NOMO-1 (cell line): ENCODE measurements around the gene ABCC10.
"Not testable (repeated sequence)": the region's sequence is repeated elsewhere in the genome, so short reads cannot be mapped to it uniquely, and the experiment has no call there.

ENCODE experiments used
- DNase-seq, 2 experiments: peaks; one replicate each; lab custom pipeline; 2025; ENCODE audit not compliant: unreplicated experiment in 2 of 2; lab: John Stamatoyannopoulos, UW

ABCC10 gene

DNA sequence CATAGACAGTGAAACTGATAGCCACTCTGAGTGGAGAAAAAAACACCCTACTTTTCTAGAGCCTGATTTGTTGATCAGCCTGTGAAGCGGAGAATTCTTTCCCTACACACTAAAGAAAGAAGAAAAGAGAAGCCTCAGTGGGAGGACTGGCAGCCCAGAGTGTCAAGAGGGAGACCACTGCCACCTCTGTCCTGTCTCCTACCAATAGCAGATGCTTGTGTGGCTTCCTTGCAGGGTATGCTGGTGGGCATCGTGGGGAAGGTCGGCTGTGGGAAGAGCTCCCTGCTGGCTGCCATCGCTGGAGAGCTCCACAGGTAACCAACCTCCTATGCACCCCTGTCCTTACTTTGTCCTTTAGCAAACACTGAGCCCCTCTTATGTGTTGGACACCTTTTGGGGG is 10.4 kb downstream of the ABCC10 start:
- no peak for DNase-seq

DNA sequence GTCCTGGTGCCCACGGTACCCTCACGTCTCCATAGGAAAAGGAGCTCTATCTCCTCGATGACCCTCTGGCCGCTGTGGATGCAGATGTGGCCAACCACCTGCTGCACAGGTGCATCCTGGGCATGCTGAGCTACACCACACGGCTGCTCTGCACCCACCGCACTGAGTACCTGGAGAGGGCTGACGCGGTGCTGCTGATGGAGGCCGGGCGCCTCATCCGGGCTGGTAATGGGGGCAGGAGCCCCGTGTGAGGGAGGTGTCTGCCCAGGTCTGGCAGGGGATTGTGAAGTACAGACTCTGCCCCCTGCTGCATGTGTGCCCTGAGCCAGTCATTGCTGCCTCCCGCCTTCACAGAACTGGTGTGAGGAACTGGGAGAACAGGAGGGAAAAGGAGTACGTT is 15.6 kb downstream of the ABCC10 start:
- no peak for DNase-seq

DNA sequence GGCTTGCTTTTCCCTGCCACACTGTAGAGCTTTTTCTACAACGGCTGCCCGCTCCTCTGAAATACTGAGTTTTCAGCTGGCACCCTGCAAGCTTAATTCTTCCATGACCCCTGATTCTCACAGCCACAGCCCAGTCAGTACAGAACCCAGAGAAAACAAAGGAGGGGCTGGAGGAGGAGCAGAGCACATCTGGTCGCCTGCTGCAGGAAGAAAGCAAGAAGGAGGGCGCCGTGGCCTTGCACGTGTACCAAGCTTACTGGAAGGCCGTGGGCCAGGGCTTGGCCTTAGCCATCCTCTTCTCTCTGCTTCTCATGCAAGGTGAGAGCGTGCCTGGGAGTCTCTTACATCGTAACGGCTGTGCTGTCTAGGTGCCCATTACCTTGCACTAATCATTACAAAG is 16.7 kb downstream of the ABCC10 start:
- no peak for DNase-seq

DNA sequence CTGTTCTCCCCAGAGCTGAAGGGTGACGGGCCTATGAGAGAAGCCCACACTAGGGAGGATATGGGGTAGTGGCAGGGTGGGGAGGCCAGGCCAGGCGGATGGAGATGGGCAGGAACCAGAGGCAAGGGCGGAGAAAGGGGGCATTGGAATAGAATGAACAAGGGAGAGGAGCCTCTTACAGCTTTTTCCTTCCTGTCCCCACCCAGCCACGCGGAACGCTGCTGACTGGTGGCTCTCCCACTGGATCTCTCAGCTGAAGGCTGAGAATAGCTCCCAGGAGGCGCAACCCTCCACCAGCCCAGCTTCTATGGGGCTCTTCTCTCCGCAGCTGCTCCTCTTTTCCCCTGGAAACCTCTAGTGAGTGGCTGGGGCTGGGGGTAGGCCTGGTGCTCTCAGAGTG is 17.2 kb downstream of the ABCC10 start:
- no peak for DNase-seq

DNA sequence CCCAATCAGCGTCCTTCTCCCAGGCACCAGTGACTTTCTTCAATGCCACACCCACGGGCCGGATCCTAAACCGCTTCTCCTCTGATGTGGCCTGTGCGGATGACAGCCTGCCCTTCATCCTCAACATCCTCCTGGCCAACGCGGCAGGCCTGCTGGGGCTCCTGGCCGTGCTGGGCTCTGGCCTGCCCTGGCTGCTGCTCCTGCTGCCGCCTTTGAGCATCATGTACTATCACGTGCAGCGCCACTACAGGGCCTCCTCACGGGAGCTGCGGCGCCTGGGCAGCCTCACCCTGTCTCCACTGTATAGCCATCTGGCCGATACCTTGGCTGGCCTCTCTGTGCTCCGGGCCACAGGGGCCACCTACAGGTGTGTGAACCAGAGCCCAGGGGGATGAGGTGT is 18.2 kb downstream of the ABCC10 start:
- DNase-seq: no peak

DNA sequence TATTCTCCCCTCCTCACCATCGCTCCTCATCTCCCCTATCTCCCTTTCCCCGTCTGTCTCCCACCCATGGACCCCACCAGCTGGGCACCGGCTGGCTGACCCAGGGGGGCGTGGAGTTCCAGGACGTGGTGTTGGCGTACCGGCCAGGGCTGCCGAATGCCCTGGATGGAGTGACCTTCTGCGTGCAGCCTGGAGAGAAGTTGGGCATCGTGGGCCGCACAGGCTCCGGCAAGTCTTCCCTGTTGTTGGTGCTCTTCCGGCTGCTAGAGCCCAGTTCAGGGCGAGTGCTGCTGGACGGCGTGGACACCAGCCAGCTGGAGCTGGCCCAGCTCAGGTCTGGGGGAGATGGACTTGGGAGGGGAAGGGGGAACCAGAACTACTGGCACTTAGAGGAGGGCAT is 20.3 kb downstream of the ABCC10 start:
- DNase-seq: no peak

DNA sequence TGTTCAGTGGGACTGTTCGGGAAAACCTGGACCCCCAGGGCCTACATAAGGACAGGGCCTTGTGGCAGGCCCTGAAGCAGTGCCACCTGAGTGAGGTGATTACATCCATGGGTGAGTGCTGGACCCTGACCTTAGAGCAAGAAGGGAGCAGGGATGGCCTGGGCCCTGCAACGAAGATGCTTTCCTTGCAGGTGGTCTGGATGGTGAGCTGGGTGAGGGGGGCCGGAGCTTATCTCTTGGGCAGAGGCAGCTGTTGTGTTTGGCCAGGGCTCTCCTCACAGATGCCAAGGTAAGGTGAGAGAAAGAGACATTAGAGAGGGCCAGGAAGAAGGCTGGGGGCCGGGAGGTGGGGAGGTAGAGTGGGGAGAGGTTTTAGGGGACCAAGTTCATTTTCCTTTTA is 21.6 kb downstream of the ABCC10 start:
- no peak for DNase-seq

DNA sequence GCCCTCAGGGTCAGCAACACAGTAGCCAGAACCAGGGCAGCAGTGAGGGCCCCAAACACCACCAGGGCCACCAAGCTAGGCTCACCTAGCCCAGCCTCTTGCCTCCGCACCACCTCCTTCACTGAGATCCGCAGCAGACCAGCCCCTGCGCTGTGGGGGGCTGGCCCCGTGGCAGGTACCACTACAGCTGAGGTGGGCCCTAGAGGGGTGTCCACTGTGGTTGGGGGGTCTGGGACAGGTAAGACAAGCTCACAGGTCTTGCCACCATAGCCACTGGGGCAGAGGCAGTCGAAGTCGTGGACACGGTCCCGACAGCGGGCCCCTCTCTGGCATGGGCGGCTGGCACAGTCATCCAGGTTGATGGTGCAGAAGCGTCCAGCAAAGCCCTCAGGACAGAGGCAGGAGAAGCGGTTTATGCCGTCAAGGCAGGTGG is 23.4 kb downstream of the ABCC10 start:
- no peak for DNase-seq

DNA sequence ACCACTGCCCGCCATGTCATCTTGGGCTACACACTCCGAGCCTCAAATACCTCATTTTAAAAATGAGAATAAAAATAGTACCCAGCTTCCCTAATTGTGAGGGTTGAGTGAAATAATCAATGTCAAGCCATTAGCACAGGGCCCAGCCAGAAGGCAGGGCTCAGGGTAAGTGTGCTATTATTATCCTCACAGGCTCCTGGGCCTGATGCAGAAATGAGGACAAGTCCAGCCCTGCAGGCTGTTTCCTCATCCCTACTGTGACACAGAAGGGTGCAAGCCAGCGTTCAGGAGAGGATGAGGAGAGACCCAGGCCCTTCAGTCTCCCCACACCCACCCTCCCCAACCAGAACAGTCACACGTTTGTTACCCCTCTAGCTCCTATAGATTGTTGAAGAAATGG is 24.0 kb downstream of the ABCC10 start:
- DNase-seq: no peak

DNA sequence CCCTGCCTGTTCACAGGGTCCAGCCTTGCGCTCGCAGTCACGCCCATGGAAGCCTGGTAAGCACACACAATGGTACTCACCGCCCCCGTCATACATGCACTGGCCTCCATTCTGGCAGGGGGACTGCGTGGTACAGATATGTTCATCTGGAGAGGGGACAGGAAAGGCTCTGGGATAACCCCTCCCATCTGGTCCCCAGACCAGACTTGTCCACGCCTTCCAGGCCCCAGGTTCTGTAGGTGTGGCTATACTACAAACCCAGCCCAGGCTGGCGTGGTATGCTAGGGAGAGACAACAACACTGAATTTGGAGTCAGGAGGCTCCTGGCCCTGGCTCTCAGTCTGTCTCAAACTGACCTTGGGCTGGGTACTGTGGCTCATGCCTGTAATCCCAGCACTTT is 24.6 kb downstream of the ABCC10 start:
- DNase-seq: no peak

DNA sequence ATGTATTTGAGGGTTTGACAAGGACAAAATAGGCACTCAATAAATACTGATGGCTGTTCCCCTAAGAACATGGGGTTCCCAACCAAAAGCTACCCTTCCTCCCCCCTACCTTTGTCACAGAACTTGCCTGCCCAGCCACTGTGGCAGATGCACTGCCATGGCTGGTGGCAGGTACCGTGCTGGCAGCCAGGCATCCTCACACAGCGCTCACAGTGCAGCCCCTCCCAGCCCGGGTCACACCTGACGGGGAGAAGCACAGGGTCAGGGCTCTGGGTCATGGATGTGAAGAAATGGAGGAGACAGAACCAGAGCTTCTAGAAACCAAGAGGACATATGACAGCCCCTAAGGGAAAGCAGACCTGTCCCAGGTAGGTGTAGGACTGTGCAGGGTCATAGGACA is 25.6 kb downstream of the ABCC10 start:
- no peak for DNase-seq

DNA sequence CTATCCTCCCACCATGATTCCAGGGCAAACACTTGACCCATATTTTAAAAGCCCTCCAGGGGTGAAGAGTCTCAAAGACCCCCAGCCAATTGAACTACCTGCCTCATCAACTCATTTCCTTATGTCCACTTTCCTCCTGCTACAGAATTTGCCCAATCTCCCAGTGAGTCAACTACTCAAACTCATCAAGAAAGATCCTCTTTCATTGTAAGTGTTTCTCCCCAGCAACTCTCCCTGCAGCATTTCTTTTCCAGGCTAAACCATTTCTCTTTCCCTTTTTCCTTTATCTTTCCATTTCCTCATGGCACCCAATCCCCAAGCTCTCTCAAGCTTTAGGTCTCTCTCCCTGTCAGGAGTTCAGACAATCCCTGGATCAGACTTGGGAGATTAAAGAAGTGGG is 26.5 kb downstream of the ABCC10 start:
- DNase-seq: no peak

DNA sequence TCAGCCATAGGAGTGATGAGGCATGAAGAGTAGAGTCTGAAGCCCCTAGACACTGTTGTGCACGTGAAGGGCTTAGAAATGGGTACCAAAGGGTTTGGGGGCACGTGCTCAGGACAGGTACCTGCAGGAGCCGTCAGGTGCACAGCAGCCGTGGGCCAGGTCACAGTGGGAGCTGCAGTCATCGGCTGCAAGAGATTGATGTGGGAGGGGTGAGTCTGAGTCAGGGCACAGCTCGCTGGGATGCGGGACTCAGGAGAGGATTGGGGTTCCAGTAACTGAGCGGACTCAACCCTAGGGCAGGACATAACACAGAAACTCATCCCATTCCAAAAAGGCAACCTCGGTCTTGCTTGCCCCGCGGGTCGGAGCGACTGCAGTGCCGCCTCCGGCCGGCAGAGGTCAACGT is 27.0 kb downstream of the ABCC10 start:
- peak in 1 of 2 experiments; percentile 40 for DNase-seq

DNA sequence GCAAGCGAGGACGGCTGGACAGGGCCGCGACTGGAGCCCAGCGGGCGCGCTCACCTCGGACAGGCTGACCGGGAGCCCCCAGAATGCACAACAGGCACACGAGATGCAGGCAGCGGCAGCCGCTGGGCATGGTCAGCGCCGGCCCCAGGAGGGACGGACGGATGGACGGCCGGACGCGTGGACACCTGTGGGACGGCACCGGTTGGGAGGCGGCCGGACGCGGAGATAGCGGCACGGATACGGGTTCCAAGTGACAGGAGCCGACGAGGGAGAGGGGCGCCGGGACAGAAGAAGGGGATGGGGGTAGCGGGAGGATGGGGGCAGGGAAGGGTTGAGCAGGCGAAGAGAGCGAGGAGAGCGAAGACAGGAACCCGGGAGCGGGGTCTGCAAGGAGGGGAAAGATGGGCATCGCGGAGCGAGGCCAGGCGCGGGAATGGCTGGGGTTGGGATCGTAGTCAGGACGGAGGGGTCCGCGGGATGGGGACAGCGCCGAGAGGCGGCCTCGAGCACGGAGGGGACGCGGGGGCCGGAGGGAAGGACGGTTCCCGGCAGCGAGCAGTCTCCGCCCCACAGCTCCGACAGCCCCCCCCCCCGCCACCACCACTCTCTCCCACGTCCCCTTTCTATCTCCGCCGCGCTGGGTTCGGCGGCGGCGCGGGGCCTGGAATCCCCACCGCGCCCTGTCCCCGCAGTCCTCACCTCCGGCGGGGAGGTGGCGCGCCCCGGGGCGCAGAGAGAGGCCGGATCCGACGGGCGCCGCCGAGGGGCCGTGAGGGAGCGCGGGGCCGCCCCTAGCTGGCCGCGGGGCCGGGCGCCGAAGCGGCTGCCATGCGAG is 27.6 kb downstream of the ABCC10 start:
- peak in 1 of 2 experiments; percentile 56 for DNase-seq

DNA sequence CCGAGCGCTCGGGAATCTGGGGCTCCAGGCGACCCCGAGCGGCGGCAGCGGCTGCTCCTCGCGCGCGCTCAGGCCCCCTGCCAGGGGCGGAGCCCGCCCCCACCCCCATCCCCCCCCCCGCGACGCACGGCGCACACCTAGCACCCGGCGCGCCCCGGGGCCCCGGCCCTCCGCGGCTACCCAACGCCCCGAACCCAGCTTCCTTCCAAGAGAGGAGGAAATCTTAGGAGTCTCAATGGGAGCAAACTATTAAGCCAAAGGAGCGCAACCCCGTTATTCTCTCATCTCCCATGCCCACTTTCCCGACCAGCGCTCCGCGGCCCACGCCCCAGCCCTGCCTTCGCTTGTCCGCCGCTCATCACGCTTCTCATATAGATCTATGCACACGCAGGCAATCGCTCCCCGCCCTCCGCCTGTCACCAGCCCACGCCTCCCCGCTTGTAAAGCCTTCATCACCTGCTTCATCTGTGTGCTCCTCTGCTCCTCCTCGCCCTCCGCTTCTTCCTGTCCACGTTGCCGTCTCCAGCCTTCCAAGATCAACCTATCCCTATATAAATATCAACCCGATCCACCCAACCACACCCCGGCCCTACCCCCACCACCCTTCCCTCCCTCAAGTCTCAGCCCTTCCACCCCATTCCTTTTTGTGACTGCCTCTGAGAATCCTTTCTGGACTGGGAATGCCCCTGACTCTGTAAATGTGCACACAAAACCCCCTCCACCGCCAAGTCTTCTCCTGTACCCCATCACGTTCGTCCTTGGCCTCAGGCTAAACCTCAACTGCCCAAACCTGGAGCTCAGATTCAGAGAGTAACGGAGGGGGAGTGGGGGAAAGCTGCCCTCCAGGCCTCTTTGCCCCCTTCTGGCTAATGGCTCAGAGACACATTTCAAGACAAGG is 28.4 kb downstream of the ABCC10 start, which contains the start of gene DLK2:
Gene DLK2, minus strand, starts transcription at position 18 of the 898 bp plus-strand sequence. CDS start 723 bp downstream, outside the sequence.
- DNase-seq: peak in 1 of 2 experiments; percentile 24

DNA sequence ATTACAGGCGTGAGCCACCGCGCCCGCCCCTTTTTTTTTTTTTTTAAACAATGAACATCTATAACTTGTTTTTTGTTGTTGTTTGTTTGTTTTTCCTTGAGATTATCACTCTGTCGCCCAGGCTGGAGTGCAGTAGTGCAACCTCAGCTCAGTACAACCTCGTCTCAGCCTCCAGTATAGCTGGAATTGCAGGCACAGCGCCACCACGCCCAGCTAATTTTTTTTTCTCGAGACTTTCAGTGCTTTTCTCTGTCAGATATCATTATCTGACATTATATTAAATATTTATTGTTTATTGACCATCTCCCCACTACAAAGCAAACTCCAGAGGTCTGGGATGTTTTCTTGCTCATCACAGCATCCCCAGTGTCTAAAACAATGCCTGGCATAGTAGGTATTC is 30.3 kb downstream of the ABCC10 start:
- no peak for DNase-seq

DNA sequence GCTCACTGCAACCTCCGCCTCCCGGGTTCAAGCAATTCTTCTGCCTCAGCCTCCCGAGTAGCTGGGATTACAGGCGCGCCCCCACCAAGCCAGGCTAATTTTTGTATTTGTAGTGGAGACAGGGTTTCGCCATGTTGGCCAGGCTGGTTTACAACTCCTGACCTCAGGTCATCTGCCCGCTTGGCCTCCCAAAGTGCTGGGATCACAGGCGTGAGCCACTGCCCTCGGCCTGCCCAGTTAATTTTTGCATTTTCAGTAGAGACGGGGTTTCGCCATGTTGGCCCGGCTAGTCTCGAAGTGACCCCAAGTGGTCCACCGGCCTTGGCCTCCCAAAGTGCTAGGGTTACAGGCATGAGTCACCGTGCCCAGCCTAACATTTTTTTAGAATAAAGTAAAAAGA is 30.8 kb downstream of the ABCC10 start:
- DNase-seq: not testable (repeated sequence)

DNA sequence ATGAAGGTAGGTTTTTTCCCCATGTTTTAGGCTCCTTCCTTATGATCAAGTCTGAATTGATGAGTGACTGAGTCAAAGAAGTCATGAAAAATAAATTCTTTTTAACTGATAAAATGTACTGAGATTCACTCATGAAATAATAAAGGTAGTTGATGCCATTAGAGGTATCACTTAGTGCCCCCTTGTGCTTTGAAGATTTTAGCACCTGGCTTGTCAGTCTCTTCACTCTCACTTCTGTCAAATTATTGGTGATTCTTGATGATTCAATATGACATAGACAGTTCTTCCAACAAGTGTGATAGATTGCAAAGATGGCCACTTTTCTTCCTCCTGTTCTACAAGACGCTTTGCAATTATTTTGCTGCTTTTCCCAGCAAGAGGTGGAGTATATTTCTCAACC is 32.2 kb downstream of the ABCC10 start:
- no peak for DNase-seq

DNA sequence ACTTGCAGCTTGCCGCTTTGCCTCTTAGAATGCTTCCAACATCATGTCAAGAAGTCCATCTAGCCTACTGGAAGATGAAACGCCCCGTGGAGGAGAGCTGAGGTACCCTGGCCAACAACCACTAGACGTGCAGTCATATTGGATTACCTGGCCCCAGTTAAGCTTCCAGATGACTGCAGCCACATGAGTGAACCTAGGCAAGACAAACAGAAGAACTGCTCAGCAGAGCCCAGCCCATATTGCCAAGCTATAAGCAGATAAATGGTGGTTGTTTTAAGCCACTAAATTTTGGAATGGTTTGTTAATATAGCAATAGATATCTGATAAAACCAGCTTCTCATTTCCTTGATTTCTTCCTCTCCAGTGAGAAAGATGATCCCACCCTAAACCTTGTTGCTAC is 32.7 kb downstream of the ABCC10 start:
- no peak for DNase-seq

DNA sequence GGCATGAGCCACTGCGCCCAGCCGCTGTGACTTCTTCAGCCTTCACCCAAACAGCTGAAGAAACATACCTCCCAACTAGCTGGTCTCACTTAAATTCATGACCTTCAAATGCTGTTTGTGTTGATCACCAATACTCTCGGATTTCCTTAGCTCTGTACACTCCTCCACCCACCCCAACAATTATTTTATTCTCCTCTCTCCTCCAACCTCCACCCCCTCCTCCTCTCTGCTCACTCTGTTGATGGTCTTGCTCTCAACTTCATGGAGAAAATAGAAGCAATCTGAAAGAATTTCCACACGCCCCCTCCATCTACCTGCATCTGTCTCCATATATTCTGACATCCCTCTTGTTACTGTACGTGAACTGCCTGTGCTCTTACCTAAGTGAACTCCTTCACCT is 34.6 kb downstream of the ABCC10 start:
- no peak for DNase-seq

DNA sequence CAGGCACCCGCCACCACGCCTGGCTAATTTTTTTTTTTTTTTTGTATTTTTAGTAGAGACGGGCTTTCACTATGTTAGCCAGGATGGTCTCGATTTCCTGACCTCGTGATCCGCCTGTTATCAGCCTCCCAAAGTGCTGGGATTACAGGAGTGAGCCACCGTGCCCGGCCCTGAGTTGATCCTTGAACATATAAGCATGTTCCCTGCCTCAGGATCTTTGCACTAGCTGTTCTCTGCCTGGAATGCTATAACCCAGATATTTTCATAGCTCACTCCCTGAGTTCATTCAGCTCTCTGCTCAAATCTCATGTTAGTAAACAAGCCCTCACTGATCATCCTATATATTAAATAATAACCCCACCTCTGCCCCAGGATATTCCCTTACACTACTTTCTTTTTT is 37.0 kb downstream of the ABCC10 start:
- DNase-seq: no peak

DNA sequence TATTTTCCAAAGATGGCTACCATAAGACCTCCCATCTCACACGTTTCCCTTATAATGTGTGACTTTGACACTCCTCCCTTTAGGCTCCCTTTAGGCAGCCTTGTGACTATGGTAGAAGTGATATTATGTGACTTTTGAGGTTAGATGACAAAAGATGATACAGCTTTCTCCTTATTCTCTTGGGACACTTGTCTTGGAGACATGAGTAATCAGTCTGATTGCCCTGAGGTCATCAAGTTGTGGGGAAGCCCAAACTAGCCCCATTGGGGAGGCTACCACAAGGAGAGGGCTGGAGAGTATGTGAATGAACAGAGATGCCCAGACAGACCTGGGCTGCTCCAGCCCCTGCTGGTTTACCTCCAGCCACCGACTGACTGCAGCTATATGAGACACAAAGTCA is 38.6 kb downstream of the ABCC10 start:
- DNase-seq: no peak
